Measurements from ENCODE around the gene PRKG1. TPM values are rescaled to one million over a fixed set of nuclear protein-coding genes. Genes with fewer than 3 reads are reported as not detected.

Gene PRKG1
- total RNA-seq, 1 experiment from 2014 or later = 10.4 TPM

DNA sequence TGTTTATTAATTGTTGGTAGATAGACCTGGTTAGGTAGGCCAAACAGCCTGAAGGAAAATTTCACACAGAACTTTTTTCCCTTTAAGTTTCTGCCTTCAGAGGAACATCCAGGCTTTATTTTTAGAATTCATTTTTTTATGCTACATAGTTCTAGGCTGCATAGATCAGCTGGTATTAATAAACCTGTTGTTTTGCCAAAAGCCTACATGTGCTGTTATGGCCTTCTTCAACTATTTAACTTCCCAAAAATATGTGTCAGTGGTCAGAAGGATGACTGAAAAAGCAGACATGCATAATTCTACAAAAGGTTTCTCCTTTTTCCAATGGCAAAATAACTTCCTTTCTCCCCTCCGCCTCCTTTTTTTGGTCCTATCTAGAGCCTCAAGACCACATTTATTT is 936.8 kb downstream of the PRKG1 start:
- Mint-ChIP-seq H3K4me3 (no peak overlapping the region), H3K36me3 (ENCODE audit: insufficient read depth in 1 of 3, low read depth in 3 of 3) (peaks cover 46 to 80% (median 56%) of the 10 kb centered on the region in 3 experiments), H3K9me3 (peaks cover 69 to 77% of the 10 kb centered on the region in 2 experiments), H3K27me3 (ENCODE audit: low read depth) (peaks cover 16% of the 10 kb centered on the region), H3K4me1 (no peaks in the 10 kb centered on the region), H3K27ac (no peak overlapping the region)
- no peak overlapping the region for H2BK15ac ChIP-seq (ENCODE audit: low read depth, low read length)
- no peak for DNase-seq
- TF ChIP-seq, protein P1, sequence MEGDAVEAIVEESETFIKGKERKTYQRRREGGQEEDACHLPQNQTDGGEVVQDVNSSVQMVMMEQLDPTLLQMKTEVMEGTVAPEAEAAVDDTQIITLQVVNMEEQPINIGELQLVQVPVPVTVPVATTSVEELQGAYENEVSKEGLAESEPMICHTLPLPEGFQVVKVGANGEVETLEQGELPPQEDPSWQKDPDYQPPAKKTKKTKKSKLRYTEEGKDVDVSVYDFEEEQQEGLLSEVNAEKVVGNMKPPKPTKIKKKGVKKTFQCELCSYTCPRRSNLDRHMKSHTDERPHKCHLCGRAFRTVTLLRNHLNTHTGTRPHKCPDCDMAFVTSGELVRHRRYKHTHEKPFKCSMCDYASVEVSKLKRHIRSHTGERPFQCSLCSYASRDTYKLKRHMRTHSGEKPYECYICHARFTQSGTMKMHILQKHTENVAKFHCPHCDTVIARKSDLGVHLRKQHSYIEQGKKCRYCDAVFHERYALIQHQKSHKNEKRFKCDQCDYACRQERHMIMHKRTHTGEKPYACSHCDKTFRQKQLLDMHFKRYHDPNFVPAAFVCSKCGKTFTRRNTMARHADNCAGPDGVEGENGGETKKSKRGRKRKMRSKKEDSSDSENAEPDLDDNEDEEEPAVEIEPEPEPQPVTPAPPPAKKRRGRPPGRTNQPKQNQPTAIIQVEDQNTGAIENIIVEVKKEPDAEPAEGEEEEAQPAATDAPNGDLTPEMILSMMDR (conservative IDR thresholded peaks at IDR 0.05) = no peak
- H3T11ph ChIP-seq (ENCODE audit: low read length) = no peak overlapping the region
- H3K4ac ChIP-seq (ENCODE audit: low read depth, low read length) = no peak overlapping the region
- H3K27me3 ChIP-seq (ENCODE audit: insufficient read depth, low read length) = no peaks in the 10 kb centered on the region
- no peak overlapping the region for H4K5ac ChIP-seq (ENCODE audit: insufficient read length, low read depth, low read length)
- H3K79me1 ChIP-seq (ENCODE audit: insufficient read depth, low read depth, low read length, poor library complexity, severe bottlenecking) = no peaks in the 10 kb centered on the region
- H2AK5ac ChIP-seq (ENCODE audit: insufficient read length, low read length) = no peak overlapping the region
- H3K9me3 ChIP-seq (ENCODE audit: control insufficient read depth, low read depth, low read length) = peaks cover 6% of the 10 kb centered on the region
- no peak overlapping the region for H3K4me2 ChIP-seq (ENCODE audit: insufficient read depth, insufficient read length, low read length)
- no peaks in the 10 kb centered on the region for H3K4me1 ChIP-seq (ENCODE audit: insufficient read depth, low read length)
- no peak overlapping the region for H4K91ac ChIP-seq (ENCODE audit: insufficient read length, low read depth, low read length)
- H2BK12ac ChIP-seq (ENCODE audit: insufficient read length, low read depth, low read length) = no peak overlapping the region
- no peak overlapping the region for H4K8ac ChIP-seq (replicated peaks; ENCODE audit: insufficient read length, low read depth, low read length)
- WGBS (ENCODE audit: extremely low coverage, insufficient read length, low lambda C conversion rate) = no CpG with 5 or more reads among the region's 1 CpG
- no peaks in the 10 kb centered on the region for H3K79me2 ChIP-seq (ENCODE audit: insufficient read depth, low read length)
- H3K9ac ChIP-seq (ENCODE audit: extremely low read depth, insufficient read length, low read length) = no peak overlapping the region
- H3K23ac ChIP-seq (ENCODE audit: insufficient read length, low read depth, low read length) = no peak overlapping the region
- no peak overlapping the region for H3K18ac ChIP-seq (ENCODE audit: insufficient read length, low read depth, low read length)
- no peak overlapping the region for H3K14ac ChIP-seq (ENCODE audit: insufficient read depth, low read length)
- no peaks in the 10 kb centered on the region for H3K23me2 ChIP-seq (ENCODE audit: insufficient read length, low read depth, low read length, poor library complexity, severe bottlenecking)
- H2BK5ac ChIP-seq (ENCODE audit: insufficient read length, low read length) = no peak overlapping the region
- H2BK20ac ChIP-seq (ENCODE audit: low read depth, low read length, poor library complexity, severe bottlenecking) = no peak overlapping the region
- no peak overlapping the region for H3K27ac ChIP-seq (ENCODE audit: insufficient read length, low read depth, low read length)
- no peak overlapping the region for H3K56ac ChIP-seq (ENCODE audit: insufficient read length, low read depth, low read length)
- H2BK120ac ChIP-seq (ENCODE audit: low read depth, low read length, poor library complexity, severe bottlenecking) = no peak overlapping the region
- no peak overlapping the region for H2AFZ ChIP-seq (ENCODE audit: low read length)
- H4K20me1 ChIP-seq (ENCODE audit: control insufficient read depth, insufficient read depth, insufficient read length) = no peaks in the 10 kb centered on the region

Data from H9 (cell line).